HL-60 (cell line): Measurements from ENCODE around the gene ANO1.

Experiments used
- POLR2AphosphoS5 ChIP-seq: IDR thresholded peaks from 2 replicates; pipeline ENCODE4 v1.6.1; 2012; ENCODE audit warnings: low read depth
- TF ChIP-seq, protein P1 (sequence below): IDR thresholded peaks from one replicate; pipeline ENCODE4 v1.5.1; 2011; ENCODE audit warnings: low read length, control low read depth, inconsistent platforms; ENCODE audit not compliant: insufficient read depth

DNA sequence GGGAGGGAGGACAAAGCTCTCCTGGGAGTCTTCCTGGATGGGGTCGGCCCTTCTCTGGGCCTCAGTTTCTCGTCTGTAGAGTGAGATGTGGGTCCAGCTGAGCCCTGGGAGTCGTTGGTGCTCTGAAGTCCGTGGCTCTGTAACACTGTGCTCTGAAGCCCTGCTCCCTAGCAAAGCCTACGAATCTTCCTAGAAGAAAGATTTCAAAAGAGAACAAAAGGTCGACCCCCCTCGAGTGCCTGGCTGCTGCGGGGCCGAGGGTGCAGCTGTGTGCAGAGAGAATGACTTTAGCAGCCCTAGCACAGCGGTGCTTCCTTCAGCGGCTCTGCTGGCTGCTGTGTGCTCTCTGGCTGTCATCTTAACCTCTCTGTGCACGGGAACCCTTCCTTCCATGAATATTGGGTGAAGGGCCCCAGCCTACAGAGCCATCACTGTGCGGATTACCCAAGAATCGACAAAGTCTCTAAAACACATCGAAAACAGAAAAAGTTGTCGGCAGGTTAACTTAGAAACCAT, 10.7 kb downstream of the ANO1 start:
- TF ChIP-seq, protein P1, sequence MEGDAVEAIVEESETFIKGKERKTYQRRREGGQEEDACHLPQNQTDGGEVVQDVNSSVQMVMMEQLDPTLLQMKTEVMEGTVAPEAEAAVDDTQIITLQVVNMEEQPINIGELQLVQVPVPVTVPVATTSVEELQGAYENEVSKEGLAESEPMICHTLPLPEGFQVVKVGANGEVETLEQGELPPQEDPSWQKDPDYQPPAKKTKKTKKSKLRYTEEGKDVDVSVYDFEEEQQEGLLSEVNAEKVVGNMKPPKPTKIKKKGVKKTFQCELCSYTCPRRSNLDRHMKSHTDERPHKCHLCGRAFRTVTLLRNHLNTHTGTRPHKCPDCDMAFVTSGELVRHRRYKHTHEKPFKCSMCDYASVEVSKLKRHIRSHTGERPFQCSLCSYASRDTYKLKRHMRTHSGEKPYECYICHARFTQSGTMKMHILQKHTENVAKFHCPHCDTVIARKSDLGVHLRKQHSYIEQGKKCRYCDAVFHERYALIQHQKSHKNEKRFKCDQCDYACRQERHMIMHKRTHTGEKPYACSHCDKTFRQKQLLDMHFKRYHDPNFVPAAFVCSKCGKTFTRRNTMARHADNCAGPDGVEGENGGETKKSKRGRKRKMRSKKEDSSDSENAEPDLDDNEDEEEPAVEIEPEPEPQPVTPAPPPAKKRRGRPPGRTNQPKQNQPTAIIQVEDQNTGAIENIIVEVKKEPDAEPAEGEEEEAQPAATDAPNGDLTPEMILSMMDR = no peak
- no peak for TF ChIP-seq POLR2AphosphoS5
